ENCODE measurements around the gene LMBRD2.

- no peak for TF ChIP-seq SMC3 (IDR thresholded peaks at IDR 0.05)
- no peak for TF ChIP-seq CTCF (IDR thresholded peaks at IDR 0.05)
- no peak for TF ChIP-seq CHD2 (IDR thresholded peaks at IDR 0.05; ENCODE audit: low read length, partially characterized antibody)
- TF ChIP-seq HDAC2 (IDR thresholded peaks at IDR 0.05): no peak
- no peak for TF ChIP-seq BHLHE40 (IDR thresholded peaks at IDR 0.05; ENCODE audit: low read depth, low read length)
- TF ChIP-seq BCL3 (IDR thresholded peaks at IDR 0.05): no peak
- peak; percentile 72 for TF ChIP-seq MAFK (IDR thresholded peaks at IDR 0.05; ENCODE audit: partially characterized antibody)
- TF ChIP-seq ESRRA (IDR thresholded peaks at IDR 0.05; ENCODE audit: borderline replicate concordance, low read length): no peak
- TF ChIP-seq NR3C1 (IDR thresholded peaks at IDR 0.05): no peak
Observed at GRCh38 chr5:36170832-36171424, 19.2 kb upstream of the LMBRD2 start.
